GM10266 (cell line): Measurements from ENCODE around the gene FASLG.
"Not testable (repeated sequence)": the region's sequence is repeated elsewhere in the genome, so short reads cannot be mapped to it uniquely, and the experiment has no call there.

Experiments
- DNase-seq: peaks from one replicate; pipeline ENCODE4 v3.0.0; 2012; ENCODE audit errors: extremely low spot score
- TF ChIP-seq, protein P1 (sequence below): IDR thresholded peaks from 2 replicates; pipeline ENCODE4 v1.5.1; 2012; ENCODE audit warnings: mild to moderate bottlenecking, low read depth; ENCODE audit not compliant: control insufficient read depth, insufficient read depth; ENCODE audit errors: missing control alignments

Gene FASLG

DNA sequence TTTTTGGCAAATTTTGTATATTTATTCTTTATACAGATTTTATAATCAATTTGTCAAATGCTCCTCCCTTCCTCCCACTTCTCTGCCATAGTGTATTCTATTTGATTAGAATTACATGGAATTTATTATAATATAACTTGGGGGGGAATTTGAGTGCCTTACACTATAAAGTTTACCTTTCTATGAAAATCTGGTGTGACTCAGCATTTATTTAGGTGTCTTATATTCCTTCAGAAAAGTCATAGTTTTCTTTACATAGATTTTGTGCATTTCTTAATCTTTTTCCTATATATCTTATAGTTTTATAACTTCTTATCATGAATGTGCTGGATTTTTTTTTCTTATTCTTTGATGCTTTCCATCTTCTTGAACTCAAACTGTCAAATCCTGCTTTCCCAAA is 21.3 kb downstream of the FASLG start:
- TF ChIP-seq, protein P1, sequence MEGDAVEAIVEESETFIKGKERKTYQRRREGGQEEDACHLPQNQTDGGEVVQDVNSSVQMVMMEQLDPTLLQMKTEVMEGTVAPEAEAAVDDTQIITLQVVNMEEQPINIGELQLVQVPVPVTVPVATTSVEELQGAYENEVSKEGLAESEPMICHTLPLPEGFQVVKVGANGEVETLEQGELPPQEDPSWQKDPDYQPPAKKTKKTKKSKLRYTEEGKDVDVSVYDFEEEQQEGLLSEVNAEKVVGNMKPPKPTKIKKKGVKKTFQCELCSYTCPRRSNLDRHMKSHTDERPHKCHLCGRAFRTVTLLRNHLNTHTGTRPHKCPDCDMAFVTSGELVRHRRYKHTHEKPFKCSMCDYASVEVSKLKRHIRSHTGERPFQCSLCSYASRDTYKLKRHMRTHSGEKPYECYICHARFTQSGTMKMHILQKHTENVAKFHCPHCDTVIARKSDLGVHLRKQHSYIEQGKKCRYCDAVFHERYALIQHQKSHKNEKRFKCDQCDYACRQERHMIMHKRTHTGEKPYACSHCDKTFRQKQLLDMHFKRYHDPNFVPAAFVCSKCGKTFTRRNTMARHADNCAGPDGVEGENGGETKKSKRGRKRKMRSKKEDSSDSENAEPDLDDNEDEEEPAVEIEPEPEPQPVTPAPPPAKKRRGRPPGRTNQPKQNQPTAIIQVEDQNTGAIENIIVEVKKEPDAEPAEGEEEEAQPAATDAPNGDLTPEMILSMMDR: no peak
- no peak for DNase-seq

DNA sequence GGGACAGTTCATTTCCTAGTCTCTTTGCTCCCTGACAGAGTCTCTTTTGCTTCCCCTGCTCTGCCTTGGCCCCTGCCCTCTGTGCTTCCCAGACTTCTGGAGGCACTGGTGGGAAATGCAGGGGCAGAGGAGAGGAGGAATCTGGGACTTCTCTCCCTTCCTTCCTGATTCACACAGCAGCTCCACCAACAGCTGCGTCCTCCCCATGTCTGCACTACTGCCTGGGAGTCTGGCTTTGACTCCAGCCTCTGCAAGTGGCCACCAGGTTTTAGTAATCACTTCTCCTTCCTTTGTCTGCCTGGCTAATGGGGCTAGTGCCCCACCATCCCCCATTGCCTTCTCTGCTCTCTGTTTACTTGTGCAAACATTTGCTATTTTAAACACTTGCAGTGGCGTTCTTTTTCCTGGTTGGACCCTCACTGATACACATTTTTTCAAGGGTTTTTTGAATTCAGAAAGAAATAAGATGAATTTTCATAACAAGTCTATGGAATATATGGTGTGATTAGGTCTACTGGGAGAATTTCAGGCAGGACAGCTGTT is 21.9 kb downstream of the FASLG start:
- no peak for DNase-seq
- TF ChIP-seq, protein P1: no peak

DNA sequence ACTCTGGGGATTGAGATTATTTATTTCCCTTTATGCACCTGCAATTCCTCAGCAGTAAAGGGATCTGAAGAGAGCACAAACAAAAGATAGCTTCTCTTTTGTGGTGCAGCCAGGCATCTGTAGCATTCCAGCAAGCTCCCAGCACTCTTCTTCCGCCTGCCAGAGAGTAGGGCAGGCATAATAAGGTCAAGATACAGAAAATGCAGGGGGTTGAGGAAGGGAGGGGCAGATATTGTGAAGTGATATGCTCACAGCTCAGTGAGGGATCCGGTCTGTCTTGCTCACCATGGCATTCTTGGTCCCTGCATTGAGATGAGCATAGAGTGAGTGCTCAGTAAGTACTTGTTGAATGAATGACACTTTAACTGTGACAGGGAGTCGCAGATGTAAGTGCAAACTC is 23.9 kb downstream of the FASLG start:
- TF ChIP-seq, protein P1: no peak
- no peak for DNase-seq

DNA sequence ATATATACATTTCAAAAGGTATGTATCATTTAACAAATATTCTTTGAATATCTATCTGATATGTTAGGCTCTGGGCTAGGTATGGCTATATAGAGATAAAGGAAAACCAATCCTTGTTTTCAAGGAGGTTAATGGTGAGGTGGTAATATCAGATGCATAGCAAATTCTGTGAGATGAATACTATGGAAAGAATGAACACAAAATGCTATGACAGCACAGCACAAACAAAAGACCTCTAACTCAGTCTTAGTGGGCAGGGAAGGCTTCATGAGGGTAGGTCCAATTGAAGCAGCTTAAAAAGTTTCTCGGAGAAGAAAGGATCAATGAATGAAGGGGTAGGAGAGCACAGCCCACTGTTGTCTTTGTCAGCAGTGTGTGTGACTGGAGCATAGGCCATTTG is 27.2 kb downstream of the FASLG start:
- no peak for DNase-seq
- TF ChIP-seq, protein P1: no peak

DNA sequence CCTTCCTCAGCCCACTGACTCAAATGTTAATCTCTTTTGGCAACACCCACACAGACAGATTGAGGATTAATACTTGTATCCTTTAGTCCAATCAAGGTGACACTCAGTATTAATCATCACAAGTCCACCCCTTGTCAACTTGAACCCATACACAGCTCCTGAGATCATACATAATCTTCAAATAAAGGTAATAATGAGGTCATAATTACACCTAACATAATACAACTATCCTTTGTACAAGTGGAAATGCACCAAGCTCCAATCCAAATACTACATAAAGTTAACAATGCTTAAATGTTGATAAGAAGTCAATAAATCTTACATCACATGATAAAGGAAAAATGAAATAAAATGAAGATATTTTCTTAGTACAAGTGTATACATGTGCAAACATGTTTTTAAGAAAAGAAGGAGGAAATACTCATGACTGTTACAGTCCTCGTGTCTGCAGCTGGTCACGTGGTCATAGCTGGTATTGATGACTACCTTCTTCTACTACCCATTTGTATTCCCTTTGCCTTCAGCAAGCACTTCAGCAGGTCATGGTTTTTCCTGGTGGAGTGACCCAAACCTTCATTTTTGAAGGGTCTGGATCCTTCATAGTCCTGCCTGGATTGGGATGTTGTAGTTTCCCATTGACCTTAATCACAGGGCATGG is 29.7 kb downstream of the FASLG start:
- not testable (repeated sequence) for DNase-seq

DNA sequence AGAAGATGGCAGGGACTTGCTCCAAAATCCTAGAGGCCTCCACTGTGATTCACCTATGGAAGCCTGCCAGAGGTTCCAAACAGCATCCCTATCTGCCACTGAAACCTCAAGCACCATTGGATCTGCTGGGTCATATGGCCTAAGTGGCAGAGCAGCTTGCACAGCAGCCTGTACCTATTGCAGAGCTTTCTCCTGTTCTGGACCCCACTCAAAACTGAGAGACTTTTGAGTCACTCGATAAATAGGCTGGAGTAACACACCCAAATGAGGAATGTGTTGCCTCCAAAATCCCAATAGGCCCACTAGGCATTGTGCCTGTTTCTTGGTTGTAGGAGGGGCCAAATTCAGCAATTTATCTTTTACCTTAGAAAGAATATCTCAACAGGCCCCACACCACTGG is 32.0 kb downstream of the FASLG start:
- not testable (repeated sequence) for DNase-seq

DNA sequence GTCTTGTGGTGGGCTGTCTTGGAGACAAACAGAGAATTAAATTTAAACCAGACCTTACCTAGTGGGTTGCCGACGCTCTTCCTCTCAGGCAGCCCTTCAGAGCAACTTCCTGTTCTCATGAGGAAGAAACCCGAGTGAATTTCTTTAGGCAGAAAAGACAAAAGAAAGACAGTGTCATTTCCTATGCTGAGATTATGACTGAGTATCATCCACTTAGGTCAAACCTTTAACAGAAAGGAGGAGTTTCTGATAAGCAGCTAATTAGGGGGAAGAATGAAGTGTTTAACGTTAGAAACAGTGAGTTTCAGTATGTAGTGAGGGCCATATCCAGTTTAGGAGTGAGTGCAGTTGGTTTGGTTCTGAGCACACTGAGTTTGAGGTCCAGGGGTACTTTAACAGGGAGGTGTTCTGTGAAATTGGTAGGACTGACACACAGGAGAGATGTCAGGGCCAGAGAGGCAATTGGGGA is 38.7 kb downstream of the FASLG start:
- TF ChIP-seq, protein P1: no peak
- DNase-seq: no peak

DNA sequence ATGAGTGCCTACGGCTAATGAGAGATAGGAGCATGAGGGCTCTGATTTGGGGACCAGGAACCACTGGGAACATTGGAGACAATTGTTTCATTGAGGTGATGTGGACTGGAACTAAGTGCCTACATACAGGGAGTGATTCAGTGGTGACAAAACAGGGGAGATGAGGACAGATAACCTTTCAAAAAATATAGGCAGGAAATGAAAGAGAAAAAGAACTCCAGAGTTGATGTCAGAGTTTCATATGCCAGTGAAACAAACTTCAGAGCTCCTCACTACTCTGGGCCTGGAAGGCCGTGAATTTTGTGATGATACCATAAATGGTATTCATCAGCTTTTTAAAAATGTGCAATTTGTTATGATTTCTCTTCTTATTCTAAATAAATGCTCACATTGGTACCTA is 39.3 kb downstream of the FASLG start:
- TF ChIP-seq, protein P1: no peak
- DNase-seq: no peak
